ENCODE measurements around the gene MPRIP.
"Not testable (repeated sequence)": the region's sequence is repeated elsewhere in the genome, so short reads cannot be mapped to it uniquely, and the experiment has no call there.

MPRIP gene

DNA sequence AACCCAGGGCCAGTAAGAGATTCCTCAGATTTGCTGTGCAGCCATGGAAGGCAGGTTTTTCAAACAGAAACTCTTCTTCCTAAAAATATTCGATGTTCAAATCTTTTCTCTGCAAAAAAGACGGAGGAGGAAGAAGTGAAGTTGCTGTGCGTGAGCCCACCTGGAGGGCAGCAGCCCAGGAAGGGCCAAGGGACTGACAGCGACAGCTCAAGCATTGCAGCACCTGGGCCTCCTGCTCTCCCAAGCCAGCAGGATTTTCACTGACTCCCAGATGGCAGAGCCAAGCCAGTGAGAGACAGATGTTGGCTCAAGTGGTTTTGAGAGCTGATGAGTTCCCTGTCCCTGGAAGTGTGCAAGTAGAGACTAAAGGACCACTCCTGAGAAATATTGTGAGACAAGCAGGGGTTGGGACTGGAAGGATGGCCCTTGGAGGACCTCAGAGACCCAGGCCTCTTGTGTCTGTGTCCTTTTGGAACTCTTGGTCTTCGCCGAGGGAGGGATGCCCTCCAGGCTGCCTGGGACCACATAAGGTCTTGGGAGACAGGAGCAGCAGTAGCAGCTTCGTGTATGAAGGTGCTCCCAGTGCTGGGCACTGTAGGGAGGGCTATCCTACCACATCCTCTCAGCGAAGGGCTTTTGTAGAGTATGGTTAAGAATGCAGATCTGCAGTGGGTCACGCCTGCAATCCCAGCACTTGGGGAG, 41.0 kb upstream of the MPRIP start:
- ChIA-PET POLR2A (no interaction called here), CTCF (interaction anchor here (0.8 to 2.9 kb wide), 11 partner anchors 10 to 313 kb away, joined by 3 to 18 read pairs (median 3); no protein-coding TSS in a partner anchor)
- TF ChIP-seq, protein P1, sequence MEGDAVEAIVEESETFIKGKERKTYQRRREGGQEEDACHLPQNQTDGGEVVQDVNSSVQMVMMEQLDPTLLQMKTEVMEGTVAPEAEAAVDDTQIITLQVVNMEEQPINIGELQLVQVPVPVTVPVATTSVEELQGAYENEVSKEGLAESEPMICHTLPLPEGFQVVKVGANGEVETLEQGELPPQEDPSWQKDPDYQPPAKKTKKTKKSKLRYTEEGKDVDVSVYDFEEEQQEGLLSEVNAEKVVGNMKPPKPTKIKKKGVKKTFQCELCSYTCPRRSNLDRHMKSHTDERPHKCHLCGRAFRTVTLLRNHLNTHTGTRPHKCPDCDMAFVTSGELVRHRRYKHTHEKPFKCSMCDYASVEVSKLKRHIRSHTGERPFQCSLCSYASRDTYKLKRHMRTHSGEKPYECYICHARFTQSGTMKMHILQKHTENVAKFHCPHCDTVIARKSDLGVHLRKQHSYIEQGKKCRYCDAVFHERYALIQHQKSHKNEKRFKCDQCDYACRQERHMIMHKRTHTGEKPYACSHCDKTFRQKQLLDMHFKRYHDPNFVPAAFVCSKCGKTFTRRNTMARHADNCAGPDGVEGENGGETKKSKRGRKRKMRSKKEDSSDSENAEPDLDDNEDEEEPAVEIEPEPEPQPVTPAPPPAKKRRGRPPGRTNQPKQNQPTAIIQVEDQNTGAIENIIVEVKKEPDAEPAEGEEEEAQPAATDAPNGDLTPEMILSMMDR (IDR thresholded peaks at IDR 0.05; ENCODE audit: control extremely low read depth, extremely low read depth, low read depth, missing control alignments): no peak
- DNase-seq (ENCODE audit: extremely low spot score): no peak

- peak; percentile 89 for DNase-seq (ENCODE audit: extremely low spot score)
- CTCF ChIA-PET: interaction anchor here (0.9 to 2.7 kb wide), 3 partner anchors 10 to 310 kb away, joined by 3 to 14 read pairs (median 4); no protein-coding TSS in a partner anchor
- TF ChIP-seq, protein P1 (IDR thresholded peaks at IDR 0.05; ENCODE audit: control extremely low read depth, extremely low read depth, low read depth, missing control alignments): peak; percentile 92
- POLR2A ChIA-PET: no interaction called here
Measured at GRCh38 chr17:17001874-17002520, 40.3 kb upstream of the MPRIP start.

DNA sequence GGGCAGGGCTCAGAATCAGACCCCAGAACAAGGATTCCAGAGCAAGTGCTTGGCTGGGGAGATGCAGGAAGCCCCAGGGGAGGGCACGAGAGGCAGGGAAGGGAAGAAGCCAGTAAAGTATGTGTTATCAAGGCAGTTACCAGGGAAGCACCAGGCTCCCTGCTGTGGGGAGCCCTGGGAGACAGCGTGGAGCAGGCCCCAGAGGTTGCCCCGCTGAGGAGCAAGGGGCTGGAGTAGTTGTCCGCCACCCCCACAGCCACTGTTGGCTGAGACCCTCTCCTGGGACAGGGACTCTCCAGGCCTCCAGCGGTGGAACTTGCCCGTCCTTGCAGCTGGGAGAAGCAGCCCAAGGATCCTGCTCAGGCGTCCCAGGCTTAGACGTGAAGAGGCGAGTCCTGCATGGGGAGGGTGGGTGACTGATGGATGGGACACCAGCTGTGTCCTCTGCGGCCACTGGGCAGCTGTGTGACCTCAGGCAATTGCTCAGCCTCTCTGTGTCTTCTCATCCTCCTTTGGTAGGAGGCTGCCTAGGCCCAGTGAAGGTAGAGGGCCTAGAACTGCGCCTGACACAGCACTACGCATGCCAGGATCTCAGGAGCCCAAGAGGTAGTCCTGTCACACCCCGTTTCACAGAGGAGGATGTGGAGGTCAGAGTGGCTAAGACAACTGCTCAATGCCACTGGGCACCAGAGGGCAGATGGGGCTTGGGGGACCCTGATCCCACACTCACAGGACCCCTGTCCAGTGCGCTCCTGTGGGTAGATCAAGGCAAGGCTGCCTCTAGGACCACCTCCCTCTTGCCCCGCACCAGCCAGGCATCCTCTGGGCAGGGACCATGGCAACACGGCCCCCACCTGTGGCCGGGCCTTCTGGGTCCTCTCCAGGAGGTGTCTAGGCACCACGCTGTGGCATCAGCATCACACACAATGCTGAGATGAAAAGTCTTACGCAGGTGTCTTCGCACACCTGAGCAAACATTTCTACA, 39.2 kb upstream of the MPRIP start:
- POLR2A ChIA-PET; DNase-seq (ENCODE audit: extremely low spot score): not testable (repeated sequence)
- CTCF ChIA-PET: interaction anchor here (0.9 to 1.2 kb wide), 3 partner anchors 13 to 309 kb away, joined by 3 to 4 read pairs (median 3); no protein-coding TSS in a partner anchor

DNA sequence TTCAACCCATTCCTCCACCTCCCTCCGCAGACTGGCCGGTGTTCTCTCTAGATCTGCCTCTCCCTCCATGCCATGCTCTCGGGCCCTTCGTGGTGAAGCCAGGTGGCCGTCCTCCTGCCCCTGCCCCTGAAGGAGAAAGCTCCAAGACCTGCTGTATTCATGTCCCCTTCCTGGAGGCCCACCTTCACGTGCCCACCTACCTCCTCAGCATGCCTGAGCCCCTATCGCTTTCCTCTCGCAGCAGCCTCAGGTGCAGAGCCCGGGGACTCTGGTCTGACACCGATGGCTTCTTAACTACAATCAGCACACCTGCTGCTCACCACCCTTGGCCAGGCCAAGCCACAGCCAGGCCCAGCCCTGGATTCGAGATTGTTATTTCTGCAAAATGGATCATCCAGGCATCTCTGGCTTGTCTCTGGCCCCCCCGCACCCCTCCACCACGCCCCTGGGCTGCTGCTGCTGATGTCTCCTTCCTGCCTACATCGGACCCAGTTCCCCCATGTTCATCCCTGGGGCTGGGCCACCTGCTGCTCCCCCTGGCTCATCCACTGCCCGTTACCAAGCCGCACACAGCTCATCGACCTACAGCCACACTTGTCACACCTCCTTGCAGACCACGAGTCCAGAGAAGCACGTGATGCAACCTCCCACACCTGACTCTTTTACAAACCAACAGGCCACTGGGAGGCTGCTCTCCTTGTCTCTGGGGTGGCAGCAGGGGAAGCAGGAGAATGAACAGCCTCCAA, 37.8 kb upstream of the MPRIP start:
- TF ChIP-seq, protein P1 (IDR thresholded peaks at IDR 0.05; ENCODE audit: control extremely low read depth, extremely low read depth, low read depth, missing control alignments): no peak
- ChIA-PET CTCF (interaction anchor here (0.9 to 1.6 kb wide), 2 partner anchors 13 to 14 kb away, joined by 3 to 6 read pairs; no protein-coding TSS in a partner anchor), POLR2A (no interaction called here)
- DNase-seq (ENCODE audit: extremely low spot score): no peak

DNA sequence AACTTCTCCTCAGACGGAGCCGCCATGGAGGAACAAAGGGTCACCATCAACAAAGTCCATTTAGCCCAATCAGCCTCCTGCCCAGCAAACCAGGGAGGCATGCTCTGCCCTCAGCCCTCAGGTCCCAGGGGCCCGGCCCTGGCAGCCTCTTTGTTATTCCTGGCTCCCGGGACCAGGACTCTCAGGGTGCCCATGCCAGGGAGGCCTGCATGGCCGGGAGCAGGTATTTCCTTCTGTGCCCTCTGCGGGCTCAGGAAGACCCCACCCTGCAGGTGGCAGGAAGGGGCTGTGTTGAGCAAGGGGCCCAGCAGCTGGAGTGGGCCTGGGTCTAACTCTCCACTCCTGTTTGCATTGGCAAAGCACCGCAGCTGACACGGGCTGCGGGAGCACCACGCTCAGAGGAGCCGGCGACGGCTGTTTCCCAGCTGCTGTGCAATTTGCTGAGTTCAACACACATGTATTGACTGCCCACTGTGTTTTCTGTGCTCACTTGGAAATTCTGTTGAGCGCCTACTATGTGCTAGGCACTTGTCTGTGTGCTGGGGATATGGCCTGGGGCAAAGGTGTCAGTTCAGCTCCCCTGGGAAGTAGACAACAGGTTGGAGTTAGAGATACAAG, 37.2 kb upstream of the MPRIP start:
- CTCF ChIA-PET: interaction anchor here (1.5 to 1.6 kb wide), 2 partner anchors 13 to 22 kb away, joined by 3 to 6 read pairs; no protein-coding TSS in a partner anchor
- not testable (repeated sequence) for DNase-seq (ENCODE audit: extremely low spot score)

DNA sequence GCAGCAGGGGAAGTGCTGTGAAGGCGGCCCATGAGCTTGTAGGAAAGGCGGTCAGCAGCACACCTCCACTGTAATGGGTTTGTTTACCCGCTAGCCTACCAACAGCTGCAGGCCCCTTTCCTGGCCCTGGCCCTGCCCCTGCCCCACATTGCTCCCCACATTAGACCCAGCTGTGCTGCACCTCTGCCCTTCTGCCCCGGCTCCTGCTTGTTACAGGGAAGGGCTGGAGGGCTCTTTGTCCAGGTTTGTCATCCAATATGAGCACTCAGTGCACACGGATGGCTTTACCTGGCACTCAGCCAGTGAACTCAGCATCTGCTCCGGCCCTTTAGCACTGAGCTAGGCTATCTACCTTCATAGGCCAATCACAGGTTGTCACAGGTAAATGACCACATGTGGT, 34.4 kb upstream of the MPRIP start:
- CTCF ChIA-PET; DNase-seq (ENCODE audit: extremely low spot score); POLR2A ChIA-PET: not testable (repeated sequence)

More for the DNA sequence above, 37.2 kb upstream of the MPRIP start:
- POLR2A ChIA-PET: not testable (repeated sequence)

- CTCF ChIA-PET: not testable (repeated sequence)
Measured at GRCh38 chr17:17008621-17009397, 33.4 kb upstream of the MPRIP start.

More at GRCh38 chr17:17008621-17009397, 33.4 kb upstream of the MPRIP start:
- DNase-seq (ENCODE audit: extremely low spot score); POLR2A ChIA-PET: not testable (repeated sequence)
